SK-N-SH (cell line): ENCODE results near the gene TSHZ2. TPM values are rescaled to one million over a fixed set of nuclear protein-coding genes. Genes with fewer than 3 reads are reported as not detected.

ENCODE experiments used
- CTCF ChIA-PET: fragments of 300-600, 350-600 bp; formaldehyde crosslinking; extraction: SDS; loops from one replicate; lab custom pipeline; 2021; lab: Yijun Ruan, JAX
- POLR2A ChIA-PET: fragments of 350-600 bp; sonication (Branson Sonifier 250); formaldehyde crosslinking; extraction: SDS; loops from one replicate; lab custom pipeline; 2020; ENCODE audit warnings: antibody characterized with exemption, inconsistent platforms; lab: Yijun Ruan, JAX
- DNase-seq: peaks from one replicate; pipeline ENCODE4 v3.0.0; 2012
- H2AFZ ChIP-seq: fragments of 200-600 bp; sonication (generic); 2 replicates; pipeline ENCODE4 v1.8.1; 2016; ENCODE audit warnings: antibody characterized with exemption, mild to moderate bottlenecking, low read depth
- H3F3A ChIP-seq: fragments of 200-600 bp; sonication (generic); replicated peaks from 2 replicates; pipeline ENCODE3; 2016; ENCODE audit warnings: antibody characterized with exemption, mild to moderate bottlenecking; ENCODE audit not compliant: insufficient read depth
- H3K27ac ChIP-seq, 2 experiments: fragments of 200-500 bp in 1 of 2; fragments of 200-600 bp in 1 of 2; sonication (Bioruptor generic) in 1 of 2; sonication (generic), shearing (Covaris generic) in 1 of 2; 2 replicates each; pipeline versions ENCODE4 v1.5.1 to v1.6.1; 2014 to 2016; ENCODE audit warnings: low read depth in 2 of 2, inconsistent platforms in 1 of 2, low read length in 1 of 2, mild to moderate bottlenecking in 1 of 2, mixed read lengths in 1 of 2
- H3K27me3 ChIP-seq: fragments of 200-600 bp; sonication (generic), shearing (Covaris generic); 2 replicates; pipeline ENCODE4 v1.6.1; 2016; ENCODE audit warnings: mixed run types; ENCODE audit not compliant: insufficient read depth
- H3K36me3 ChIP-seq, 2 experiments: fragments of 200-500 bp in 1 of 2; fragments of 200-600 bp in 1 of 2; sonication (Bioruptor generic) in 1 of 2; sonication (generic) in 1 of 2; replicated peaks in 1 of 2; 2 replicates each; pipeline versions ENCODE3 to v1.5.1; 2014 to 2016; ENCODE audit warnings: low read length in 1 of 2, mild to moderate bottlenecking in 1 of 2; ENCODE audit not compliant: insufficient read depth in 2 of 2, control insufficient read depth in 1 of 2
- H3K4me1 ChIP-seq, 2 experiments: fragments of 200-500 bp in 1 of 2; fragments of 200-600 bp in 1 of 2; sonication (Bioruptor generic) in 1 of 2; sonication (generic), shearing (Covaris generic) in 1 of 2; 2 replicates each; pipeline versions ENCODE4 v1.5.1 to v1.6.1; 2014 to 2016; ENCODE audit warnings: low read depth in 1 of 2, low read length in 1 of 2, mixed run types in 1 of 2; ENCODE audit not compliant: insufficient read depth in 2 of 2, control insufficient read depth in 1 of 2
- H3K4me2 ChIP-seq: fragments of 200-600 bp; sonication (generic), shearing (Covaris generic); 2 replicates; pipeline ENCODE4 v1.6.1; 2017; ENCODE audit warnings: mixed run types
- H3K4me3 ChIP-seq, 2 experiments: fragments of 200-500 bp in 1 of 2; fragments of 200-600 bp in 1 of 2; sonication (Bioruptor generic) in 1 of 2; sonication (generic), shearing (Covaris generic) in 1 of 2; 2 replicates each; pipeline versions ENCODE4 v1.5.1 to v1.8.1; 2014 to 2016; ENCODE audit warnings: low read depth in 2 of 2, inconsistent platforms in 1 of 2, low read length in 1 of 2, mild to moderate bottlenecking in 1 of 2, mixed read lengths in 1 of 2, moderate library complexity in 1 of 2
- H3K79me2 ChIP-seq: fragments of 200-600 bp; sonication (generic); 2 replicates; pipeline ENCODE4 v1.8.1; 2017; ENCODE audit warnings: mild to moderate bottlenecking; ENCODE audit not compliant: insufficient read depth
- H3K9ac ChIP-seq: fragments of 200-600 bp; sonication (generic); 2 replicates; pipeline ENCODE4 v1.6.1; 2017; ENCODE audit warnings: mixed run types
- H3K9me2 ChIP-seq: fragments of 200-600 bp; sonication (generic); 2 replicates; pipeline ENCODE4 v1.6.1; 2017; ENCODE audit warnings: mixed run types
- H3K9me3 ChIP-seq: fragments of 200-600 bp; sonication (generic); 2 replicates; pipeline ENCODE4 v1.6.1; 2017; ENCODE audit warnings: mixed run types, mild to moderate bottlenecking, moderate library complexity
- H4K20me1 ChIP-seq: fragments of 200-600 bp; sonication (generic); 2 replicates; pipeline ENCODE4 v1.6.1; 2017; ENCODE audit warnings: mild to moderate bottlenecking, mixed run types; ENCODE audit not compliant: insufficient read depth
- CHD2 ChIP-seq: fragments of 150-350 bp; IDR thresholded peaks from 2 replicates; pipeline ENCODE4 v1.6.1; 2018; ENCODE audit warnings: low read length; ENCODE audit not compliant: partially characterized antibody
- CTCF ChIP-seq: fragments of 200-600 bp; sonication (generic); IDR thresholded peaks from 2 replicates; pipeline ENCODE4 v1.6.1; 2017; ENCODE audit warnings: antibody characterized with exemption, mild to moderate bottlenecking, moderate library complexity
- ELF1 ChIP-seq: IDR thresholded peaks from 2 replicates; pipeline ENCODE4 v1.4.0; 2012
- EP300 ChIP-seq, 2 experiments: IDR thresholded peaks; 2 replicates each; pipeline versions ENCODE4 v1.4.0 to v1.6.1; 2012; ENCODE audit warnings: borderline replicate concordance in 1 of 2, low read depth in 1 of 2, low read length in 1 of 2
- EZH2phosphoT487 ChIP-seq: fragments of 200-600 bp; sonication (generic); IDR thresholded peaks from 2 replicates; pipeline ENCODE4 v1.6.1; 2017; ENCODE audit warnings: low read depth, mixed run types, mild to moderate bottlenecking, antibody characterized with exemption, moderate library complexity, borderline replicate concordance
- FOSL2 ChIP-seq: IDR thresholded peaks from 2 replicates; pipeline ENCODE4 v1.4.0; 2012; ENCODE audit warnings: low read depth, mild to moderate bottlenecking, moderate library complexity, borderline replicate concordance
- FOXJ3 ChIP-seq: sonication (generic); formaldehyde crosslinking; IDR thresholded peaks from 2 replicates; pipeline ENCODE4 v1.5.1; 2020; ENCODE audit warnings: mild to moderate bottlenecking, missing genetic modification reagents
- FOXM1 ChIP-seq: IDR thresholded peaks from 2 replicates; pipeline ENCODE4 v1.4.0; 2012; ENCODE audit warnings: low read depth, mild to moderate bottlenecking
- GATA2 ChIP-seq: sonication (generic); formaldehyde crosslinking; IDR thresholded peaks from 2 replicates; pipeline ENCODE4 v1.5.0; 2020; ENCODE audit warnings: mild to moderate bottlenecking, missing genetic modification reagents
- IRF3 ChIP-seq: fragments of 150-350 bp; IDR thresholded peaks from 2 replicates; pipeline ENCODE4 v1.6.1; 2016; ENCODE audit warnings: mild to moderate bottlenecking, low read depth, low read length
- MEF2A ChIP-seq: IDR thresholded peaks from 2 replicates; pipeline ENCODE4 v1.4.0; 2012; ENCODE audit warnings: low read depth, borderline replicate concordance
- NFIC ChIP-seq: IDR thresholded peaks from 2 replicates; pipeline ENCODE4 v1.4.0; 2012; ENCODE audit warnings: borderline replicate concordance
- SIN3A ChIP-seq: IDR thresholded peaks from 2 replicates; pipeline ENCODE4 v1.6.1; 2012; ENCODE audit warnings: low read depth, mild to moderate bottlenecking, low read length, moderate library complexity, borderline replicate concordance
- SMC3 ChIP-seq: IDR thresholded peaks from 2 replicates; pipeline ENCODE4 v1.6.1; 2012; ENCODE audit warnings: low read depth, low read length, improper control_type of control experiment
- TCF12 ChIP-seq: IDR thresholded peaks from 2 replicates; pipeline ENCODE4 v1.4.0; 2012
- WGBS: methylation state at CpG from one replicate; pipeline ENCODE4 v1.1.6; 2017; ENCODE audit warnings: low lambda C conversion rate; 5-methylcytosine and 5-hydroxymethylcytosine counted together
- polyA plus RNA-seq, 3 experiments: library from polyadenylated mRNA; depleted of rRNA; stranded (reverse); fragments of >200 nt; gene quantifications; 2 replicates each; pipeline ENCODE4 v1.2.3, GENCODE V29; 2012
- TF ChIP-seq, protein P1 (sequence below): IDR thresholded peaks from 2 replicates; pipeline ENCODE4 v1.6.1; 2012; ENCODE audit warnings: mild to moderate bottlenecking, low read depth, low read length, moderate library complexity
- TF ChIP-seq, protein P2 (sequence below): fragments of 150-350 bp; IDR thresholded peaks from 2 replicates; pipeline ENCODE4 v1.6.1; 2017; ENCODE audit warnings: antibody characterized with exemption, low read length, low read depth, borderline replicate concordance

The TSHZ2 gene
- polyA plus RNA-seq, 1 of the 3 experiments (the other 2 are of a cell fraction), result 0.13 TPM

- no peak overlapping the region for H3K27ac ChIP-seq
- DNase-seq, result no peak
- no peak overlapping the region for H3K4me2 ChIP-seq
- H3K9me2 ChIP-seq, result no peaks in the 10 kb centered on the region
- H3K79me2 ChIP-seq, result no peaks in the 10 kb centered on the region
- H4K20me1 ChIP-seq, result no peaks in the 10 kb centered on the region
- no peaks in the 10 kb centered on the region for H3K36me3 ChIP-seq
- no peaks in the 10 kb centered on the region for H3F3A ChIP-seq
- no peak overlapping the region for H3K9ac ChIP-seq
- CTCF ChIA-PET, result no interaction called here
- H3K27me3 ChIP-seq, result no peaks in the 10 kb centered on the region
- 48% methylated on average over 4 of the region's 4 CpGs for WGBS
- no peaks in the 10 kb centered on the region for H3K4me1 ChIP-seq
- POLR2A ChIA-PET, result no interaction called here
- H3K9me3 ChIP-seq, result no peaks in the 10 kb centered on the region
- no peak overlapping the region for H2AFZ ChIP-seq
- H3K4me3 ChIP-seq, result no peak overlapping the region
- no peak for TF ChIP-seq MEF2A
- no peak for TF ChIP-seq TCF12
- TF ChIP-seq, protein P1, sequence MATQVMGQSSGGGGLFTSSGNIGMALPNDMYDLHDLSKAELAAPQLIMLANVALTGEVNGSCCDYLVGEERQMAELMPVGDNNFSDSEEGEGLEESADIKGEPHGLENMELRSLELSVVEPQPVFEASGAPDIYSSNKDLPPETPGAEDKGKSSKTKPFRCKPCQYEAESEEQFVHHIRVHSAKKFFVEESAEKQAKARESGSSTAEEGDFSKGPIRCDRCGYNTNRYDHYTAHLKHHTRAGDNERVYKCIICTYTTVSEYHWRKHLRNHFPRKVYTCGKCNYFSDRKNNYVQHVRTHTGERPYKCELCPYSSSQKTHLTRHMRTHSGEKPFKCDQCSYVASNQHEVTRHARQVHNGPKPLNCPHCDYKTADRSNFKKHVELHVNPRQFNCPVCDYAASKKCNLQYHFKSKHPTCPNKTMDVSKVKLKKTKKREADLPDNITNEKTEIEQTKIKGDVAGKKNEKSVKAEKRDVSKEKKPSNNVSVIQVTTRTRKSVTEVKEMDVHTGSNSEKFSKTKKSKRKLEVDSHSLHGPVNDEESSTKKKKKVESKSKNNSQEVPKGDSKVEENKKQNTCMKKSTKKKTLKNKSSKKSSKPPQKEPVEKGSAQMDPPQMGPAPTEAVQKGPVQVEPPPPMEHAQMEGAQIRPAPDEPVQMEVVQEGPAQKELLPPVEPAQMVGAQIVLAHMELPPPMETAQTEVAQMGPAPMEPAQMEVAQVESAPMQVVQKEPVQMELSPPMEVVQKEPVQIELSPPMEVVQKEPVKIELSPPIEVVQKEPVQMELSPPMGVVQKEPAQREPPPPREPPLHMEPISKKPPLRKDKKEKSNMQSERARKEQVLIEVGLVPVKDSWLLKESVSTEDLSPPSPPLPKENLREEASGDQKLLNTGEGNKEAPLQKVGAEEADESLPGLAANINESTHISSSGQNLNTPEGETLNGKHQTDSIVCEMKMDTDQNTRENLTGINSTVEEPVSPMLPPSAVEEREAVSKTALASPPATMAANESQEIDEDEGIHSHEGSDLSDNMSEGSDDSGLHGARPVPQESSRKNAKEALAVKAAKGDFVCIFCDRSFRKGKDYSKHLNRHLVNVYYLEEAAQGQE, result no peak
- TF ChIP-seq FOSL2, result no peak
- no peak for TF ChIP-seq ELF1
- TF ChIP-seq EP300 (IDR thresholded peaks at IDR 0.05; ENCODE audit: borderline replicate concordance in 1 of 2, low read depth in 1 of 2, low read length in 1 of 2), result no peak
- no peak for TF ChIP-seq FOXJ3
- no peak for TF ChIP-seq EZH2phosphoT487
- TF ChIP-seq FOXM1, result no peak
- no peak for TF ChIP-seq CHD2
- no peak for TF ChIP-seq IRF3
- TF ChIP-seq GATA2 (CRISPR knock-in tag), result no peak
- TF ChIP-seq, protein P2, sequence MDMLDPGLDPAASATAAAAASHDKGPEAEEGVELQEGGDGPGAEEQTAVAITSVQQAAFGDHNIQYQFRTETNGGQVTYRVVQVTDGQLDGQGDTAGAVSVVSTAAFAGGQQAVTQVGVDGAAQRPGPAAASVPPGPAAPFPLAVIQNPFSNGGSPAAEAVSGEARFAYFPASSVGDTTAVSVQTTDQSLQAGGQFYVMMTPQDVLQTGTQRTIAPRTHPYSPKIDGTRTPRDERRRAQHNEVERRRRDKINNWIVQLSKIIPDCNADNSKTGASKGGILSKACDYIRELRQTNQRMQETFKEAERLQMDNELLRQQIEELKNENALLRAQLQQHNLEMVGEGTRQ, result no peak
- TF ChIP-seq CTCF, result no peak
- TF ChIP-seq SIN3A, result no peak
- no peak for TF ChIP-seq NFIC
- TF ChIP-seq SMC3, result no peak
These were observed 331.2 kb downstream of the TSHZ2 start for GRCh38 chr20:53303413-53303760.
